HG03064 (cell line): ENCODE results near the gene MMP11.

Source experiments
- ATAC-seq: cut with Tn5 transposase; IDR thresholded peaks from one replicate; pipeline ENCODE4 v1.9.1; 2021; ENCODE audit warnings: low read depth; ENCODE audit not compliant: unreplicated experiment

MMP11 gene

GRCh38 chr22:23827351-23827995 lies 54.8 kb downstream of the MMP11 start:
- ATAC-seq, result no peak

DNA sequence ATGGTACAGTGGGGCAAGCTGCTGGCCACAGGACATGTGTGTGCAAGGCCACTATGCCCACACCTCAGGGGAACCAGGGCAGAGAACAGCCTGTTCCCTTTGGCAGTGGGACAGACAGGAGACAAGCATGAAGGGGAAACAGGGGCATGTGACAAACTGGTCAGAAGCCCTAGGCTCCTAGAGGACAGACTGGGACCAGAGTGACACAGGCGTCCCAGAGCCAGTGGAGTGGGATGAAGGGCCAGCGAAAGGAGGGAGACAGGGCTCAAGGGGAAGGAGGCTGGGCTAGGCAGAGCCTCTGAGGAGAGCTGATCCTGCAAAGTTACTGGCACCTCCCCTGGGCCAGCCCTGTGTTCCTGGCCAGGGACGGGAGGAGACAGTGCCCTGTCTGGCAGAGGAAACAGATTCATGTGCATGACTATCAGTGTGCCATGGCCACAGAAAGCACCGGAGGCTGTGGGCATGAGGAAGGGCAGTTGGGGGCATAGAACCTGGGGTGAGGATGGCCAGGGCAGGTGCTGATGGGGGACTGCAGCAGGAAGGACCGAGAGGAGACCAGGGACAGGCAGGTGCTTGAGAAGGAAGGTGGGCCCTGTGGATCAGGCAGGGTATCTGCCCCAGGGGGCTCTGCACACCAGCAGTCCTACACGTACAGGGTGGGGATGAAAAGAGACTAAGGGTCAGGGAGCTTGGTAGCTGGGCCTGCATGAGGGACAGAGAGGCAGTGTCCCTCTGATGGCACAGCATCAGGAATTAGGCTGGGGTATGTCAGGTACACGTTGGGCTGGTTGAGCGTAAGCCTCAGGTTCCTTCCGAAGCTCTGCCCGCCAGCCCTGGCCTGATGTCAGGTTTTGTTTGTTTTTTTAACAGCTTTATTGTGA lies 56.4 kb downstream of the MMP11 start:
- ATAC-seq, result no peak

- no peak for ATAC-seq
These were observed 57.3 kb downstream of the MMP11 start for GRCh38 chr22:23829845-23830372.

DNA sequence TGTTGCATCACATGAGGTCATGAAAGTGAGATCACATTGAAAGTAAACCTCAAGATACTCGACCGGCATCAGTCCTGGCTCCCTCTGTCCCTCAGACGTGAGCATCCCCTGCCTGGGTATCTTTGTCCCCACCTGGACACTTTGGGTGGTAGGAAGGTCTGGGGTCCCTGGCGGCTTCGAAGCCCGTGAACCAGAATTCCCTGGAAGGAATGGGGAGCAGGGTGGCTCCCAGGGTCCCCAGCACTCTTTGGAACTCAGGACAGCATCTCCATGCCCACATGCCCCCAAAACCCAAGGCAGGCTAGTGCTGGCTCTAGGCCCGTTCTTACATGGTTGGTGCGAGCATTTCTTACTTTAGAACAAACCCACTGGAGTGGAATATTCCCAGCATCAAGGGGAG lies 58.6 kb downstream of the MMP11 start:
- no peak for ATAC-seq

DNA sequence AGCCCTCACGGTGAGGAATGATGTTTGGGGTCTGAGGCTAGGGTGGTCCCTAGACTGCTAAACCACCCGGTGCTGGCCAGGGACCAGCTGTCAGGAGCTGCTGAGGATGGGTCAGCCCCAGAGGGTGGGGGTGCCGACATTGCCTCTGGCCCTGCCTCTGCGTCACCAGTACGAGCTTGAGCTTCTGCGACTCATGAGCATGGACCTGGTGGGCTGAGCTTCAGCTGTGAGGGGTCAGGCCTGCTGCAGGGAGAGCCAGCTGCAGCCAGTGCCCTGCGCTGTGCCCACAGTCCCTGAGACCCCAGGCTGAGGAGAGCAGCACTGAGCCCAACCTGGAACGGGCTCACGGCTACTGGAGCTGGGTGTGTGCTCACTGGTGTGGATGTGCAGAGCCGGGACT lies 59.1 kb downstream of the MMP11 start:
- ATAC-seq, result no peak

GRCh38 chr22:23832226-23833016 lies 59.8 kb downstream of the MMP11 start:
- no peak for ATAC-seq

DNA sequence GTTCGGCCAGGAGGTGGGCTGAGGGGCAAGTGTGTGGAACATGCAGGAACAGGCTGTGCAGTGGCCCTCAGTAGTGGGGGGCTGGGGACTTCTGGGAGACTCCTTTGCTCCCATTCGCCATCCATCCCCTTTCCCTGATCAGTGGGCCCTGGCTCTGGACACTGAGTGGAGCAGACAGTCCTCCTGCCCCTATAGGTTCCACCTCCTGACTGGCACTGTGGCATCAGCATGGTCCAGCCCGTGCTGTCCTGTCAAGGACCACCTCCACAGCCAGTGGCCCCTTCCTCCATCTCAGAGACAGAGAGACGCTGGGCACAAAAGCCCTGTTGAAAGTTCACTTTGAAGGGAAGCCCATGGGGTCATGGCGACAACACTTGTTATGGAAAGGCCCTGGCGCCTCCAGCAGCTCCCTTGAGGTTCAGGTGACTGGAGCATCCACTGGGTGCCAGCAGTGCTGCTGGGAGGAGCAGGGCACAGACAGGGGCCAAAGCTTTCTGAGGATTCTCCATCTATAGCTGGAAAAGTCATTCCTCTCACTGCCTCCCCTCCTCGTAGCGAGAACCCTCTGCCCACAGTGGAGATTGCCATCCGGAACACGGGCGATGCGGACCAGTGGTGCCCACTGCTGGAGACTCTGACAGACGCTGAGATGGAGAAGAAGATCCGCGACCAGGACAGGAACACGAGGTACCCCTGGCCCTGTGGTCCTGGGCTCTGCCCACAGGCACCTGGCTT lies 60.5 kb downstream of the MMP11 start:
- ATAC-seq, result no peak
